ENCODE results near the gene STK17B. TPM values are rescaled to one million over a fixed set of nuclear protein-coding genes. Genes with fewer than 3 reads are reported as not detected.
"Not testable (repeated sequence)": the region's sequence is repeated elsewhere in the genome, so short reads cannot be mapped to it uniquely, and the experiment has no call there.

STK17B gene
- polyA plus RNA-seq, 1 donor from 2014 or later, result 71.9 TPM

GRCh38 chr2:196195758-196196157 lies 24.4 kb upstream of the STK17B start:
- no peaks in the 10 kb centered on the region for H3K27me3 Mint-ChIP-seq
- peaks cover 22 to 26% (median 23%) of the 10 kb centered on the region in 3 donors for H3K4me1 Mint-ChIP-seq
- peaks cover 0 to 2% (median 2%) of the 10 kb centered on the region in 3 donors for H3K9me3 Mint-ChIP-seq
- no peaks in the 10 kb centered on the region for H3K36me3 Mint-ChIP-seq
- no peak overlapping the region for H3K4me3 Mint-ChIP-seq
- H3K27ac Mint-ChIP-seq, result no peak overlapping the region

GRCh38 chr2:196195302-196195701 lies 23.9 kb upstream of the STK17B start:
- H3K9me3 Mint-ChIP-seq, result peaks cover 0 to 2% (median 2%) of the 10 kb centered on the region in 3 donors
- H3K4me3 Mint-ChIP-seq, result peak overlapping the region in 2 of 4 donors; percentile 49 to 58
- peak overlapping the region in 1 of 3 donors; percentile 5 for H3K27ac Mint-ChIP-seq
- H3K27me3 Mint-ChIP-seq, result no peaks in the 10 kb centered on the region
- peaks cover 19 to 26% (median 19%) of the 10 kb centered on the region in 3 donors for H3K4me1 Mint-ChIP-seq
- no peaks in the 10 kb centered on the region for H3K36me3 Mint-ChIP-seq

DNA sequence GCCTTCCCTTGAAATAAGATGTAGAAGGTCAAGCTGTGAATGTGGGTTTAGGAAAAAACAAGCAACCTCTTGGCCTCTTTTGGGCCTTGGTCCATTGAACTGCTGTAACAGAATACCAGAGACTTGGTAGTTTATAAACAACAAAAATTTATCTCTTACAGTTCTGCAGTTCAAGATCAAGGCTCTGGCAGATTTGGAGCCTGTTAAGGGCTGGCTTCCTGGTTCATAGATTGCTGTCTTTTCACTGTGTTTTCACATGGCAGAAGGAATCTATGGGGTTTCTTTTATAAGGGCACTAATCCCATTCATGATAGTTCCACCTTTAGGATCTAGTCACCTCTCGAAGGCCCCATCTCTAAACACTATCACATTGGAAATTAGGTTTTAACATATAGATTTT lies 20.2 kb upstream of the STK17B start:
- H3K27me3 Mint-ChIP-seq, result no peaks in the 10 kb centered on the region
- H3K4me3 Mint-ChIP-seq, result no peak overlapping the region
- no peak overlapping the region for H3K27ac Mint-ChIP-seq
- H3K36me3 Mint-ChIP-seq, result no peaks in the 10 kb centered on the region
- H3K9me3 Mint-ChIP-seq, result no peaks in the 10 kb centered on the region
- H3K4me1 Mint-ChIP-seq, result peaks cover 15 to 28% (median 18%) of the 10 kb centered on the region in 3 donors

- peaks cover 17 to 34% (median 26%) of the 10 kb centered on the region in 3 donors for H3K4me1 Mint-ChIP-seq
- H3K27ac Mint-ChIP-seq, result no peak overlapping the region
- no peak overlapping the region for H3K4me3 Mint-ChIP-seq
- no peaks in the 10 kb centered on the region for H3K36me3 Mint-ChIP-seq
- H3K27me3 Mint-ChIP-seq, result no peaks in the 10 kb centered on the region
- H3K9me3 Mint-ChIP-seq, result peaks cover 0 to 2% (median 0%) of the 10 kb centered on the region in 3 donors
These were observed 16.6 kb upstream of the STK17B start for GRCh38 chr2:196187898-196188458.

GRCh38 chr2:196187175-196187700 lies 15.9 kb upstream of the STK17B start:
- not testable (repeated sequence) for H3K36me3 Mint-ChIP-seq, H3K9me3 Mint-ChIP-seq, H3K27me3 Mint-ChIP-seq, H3K4me3 Mint-ChIP-seq
- H3K4me1 Mint-ChIP-seq, result peaks cover 24 to 41% (median 34%) of the 10 kb centered on the region in 3 donors
- peak overlapping the region in 2 of 3 donors; percentile 22 to 23 for H3K27ac Mint-ChIP-seq

GRCh38 chr2:196186266-196186980 lies 15.0 kb upstream of the STK17B start:
- Mint-ChIP-seq H3K27me3 (no peaks in the 10 kb centered on the region), H3K9me3 (peaks cover 0 to 2% (median 0%) of the 10 kb centered on the region in 3 donors), H3K36me3 (no peaks in the 10 kb centered on the region), H3K4me1 (peaks cover 31 to 50% (median 41%) of the 10 kb centered on the region in 3 donors), H3K27ac (no peak overlapping the region), H3K4me3 (no peak overlapping the region)

- H3K36me3 Mint-ChIP-seq, result no peaks in the 10 kb centered on the region
- H3K4me3 Mint-ChIP-seq, result no peak overlapping the region
- H3K4me1 Mint-ChIP-seq, result peaks cover 36 to 50% (median 48%) of the 10 kb centered on the region in 3 donors
These were observed 13.5 kb upstream of the STK17B start for GRCh38 chr2:196184921-196185320.

DNA sequence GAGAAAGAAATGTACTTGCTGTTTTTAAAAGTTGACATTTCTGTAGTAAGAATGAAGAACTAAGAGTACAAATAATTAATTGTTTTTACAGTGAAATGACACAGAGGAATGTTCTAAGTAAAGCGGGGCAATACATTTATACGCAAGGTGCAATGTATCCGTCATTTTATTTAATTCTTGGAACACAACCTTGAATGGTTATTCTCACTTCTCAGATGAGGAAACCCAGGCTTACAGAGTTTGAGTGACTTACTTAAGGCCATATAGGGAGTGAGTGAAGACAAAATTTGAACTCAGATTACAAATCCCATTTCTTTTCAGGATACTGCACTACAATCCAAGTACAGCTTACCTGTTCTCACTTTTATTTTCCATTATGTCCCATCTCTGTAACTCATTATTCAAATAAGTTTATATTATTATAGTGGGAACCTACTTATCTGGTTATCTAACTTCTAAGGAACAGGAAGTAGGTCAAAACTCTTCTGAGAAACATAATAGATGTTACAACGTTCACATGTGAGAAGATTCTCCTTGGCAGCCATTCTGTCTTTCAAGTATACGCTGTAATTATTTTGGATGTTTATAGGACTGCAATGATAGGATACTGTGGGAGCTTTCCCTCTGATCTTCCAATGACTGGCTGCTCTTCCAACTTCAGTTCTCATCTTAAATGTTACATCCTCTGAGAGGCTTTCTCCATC lies 12.3 kb upstream of the STK17B start:
- Mint-ChIP-seq H3K27ac (peak overlapping the region; percentile 78 to 96 (median 92)), H3K27me3 (no peaks in the 10 kb centered on the region), H3K4me3 (peak overlapping the region in 2 of 4 donors; percentile 57 to 91), H3K9me3 (peaks cover 0 to 2% (median 0%) of the 10 kb centered on the region in 3 donors), H3K36me3 (peaks cover 2% of the 10 kb centered on the region), H3K4me1 (peaks cover 45 to 57% (median 55%) of the 10 kb centered on the region in 3 donors)

More at GRCh38 chr2:196184921-196185320, 13.5 kb upstream of the STK17B start:
- Mint-ChIP-seq H3K9me3 (peaks cover 0 to 2% (median 0%) of the 10 kb centered on the region in 3 donors), H3K27ac (peak overlapping the region in 1 of 3 donors; percentile 9), H3K27me3 (no peaks in the 10 kb centered on the region)

- Mint-ChIP-seq H3K36me3 (peaks cover 2% of the 10 kb centered on the region), H3K27ac (peak overlapping the region; percentile 78 to 96 (median 92)), H3K4me3 (peak overlapping the region in 2 of 4 donors; percentile 57 to 91), H3K4me1 (peaks cover 48 to 59% (median 54%) of the 10 kb centered on the region in 3 donors), H3K9me3 (peaks cover 0 to 2% (median 0%) of the 10 kb centered on the region in 3 donors), H3K27me3 (no peaks in the 10 kb centered on the region)
These were observed 11.7 kb upstream of the STK17B start for GRCh38 chr2:196183172-196183473.

- H3K27me3 Mint-ChIP-seq, result no peaks in the 10 kb centered on the region
- peaks cover 51 to 60% (median 53%) of the 10 kb centered on the region in 3 donors for H3K4me1 Mint-ChIP-seq
- H3K36me3 Mint-ChIP-seq, result peaks cover 2% of the 10 kb centered on the region
- H3K4me3 Mint-ChIP-seq, result peak overlapping the region; percentile 4 to 91 (median 36)
- peak overlapping the region; percentile 78 to 96 (median 92) for H3K27ac Mint-ChIP-seq
- H3K9me3 Mint-ChIP-seq, result peaks cover 0 to 2% (median 0%) of the 10 kb centered on the region in 3 donors
These were observed 11.2 kb upstream of the STK17B start for GRCh38 chr2:196182439-196183171.

- Mint-ChIP-seq H3K9me3 (peaks cover 0 to 2% (median 0%) of the 10 kb centered on the region in 3 donors), H3K4me3 (peak overlapping the region in 1 of 4 donors; percentile 57), H3K4me1 (peaks cover 58 to 66% (median 61%) of the 10 kb centered on the region in 3 donors), H3K36me3 (peaks cover 2% of the 10 kb centered on the region), H3K27ac (peak overlapping the region in 2 of 3 donors; percentile 78 to 92), H3K27me3 (no peaks in the 10 kb centered on the region)
These were observed 10.1 kb upstream of the STK17B start for GRCh38 chr2:196181484-196181883.

DNA sequence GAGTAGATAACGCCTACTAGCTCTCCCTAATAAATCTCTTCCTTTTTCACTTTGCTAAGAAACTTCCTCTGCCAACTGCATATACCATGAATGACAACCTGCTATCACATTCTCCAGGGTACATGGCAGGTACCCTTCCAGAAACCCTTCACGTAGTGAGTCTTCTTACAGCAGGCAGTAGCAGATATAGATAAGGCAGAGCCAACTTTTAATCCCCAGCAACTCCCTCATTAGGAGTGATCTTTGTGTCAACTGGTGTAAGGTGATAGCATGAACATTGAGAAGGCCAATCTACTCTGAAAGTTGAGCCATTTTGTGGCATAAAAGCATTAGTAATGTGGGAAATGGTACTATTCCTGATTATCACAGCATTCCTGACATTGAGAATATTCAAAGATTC lies 5.7 kb upstream of the STK17B start:
- Mint-ChIP-seq H3K27me3 (no peaks in the 10 kb centered on the region), H3K4me1 (peaks cover 57 to 71% (median 69%) of the 10 kb centered on the region in 3 donors), H3K27ac (peak overlapping the region; percentile 82 to 99 (median 96)), H3K36me3 (peaks cover 2% of the 10 kb centered on the region), H3K9me3 (no peaks in the 10 kb centered on the region), H3K4me3 (peak overlapping the region; percentile 64 to 80 (median 70))

- Mint-ChIP-seq H3K27me3 (no peaks in the 10 kb centered on the region), H3K27ac (peak overlapping the region; percentile 82 to 99 (median 96)), H3K4me3 (peak overlapping the region; percentile 64 to 80 (median 70)), H3K4me1 (peaks cover 50 to 64% (median 64%) of the 10 kb centered on the region in 3 donors), H3K9me3 (no peaks in the 10 kb centered on the region), H3K36me3 (peaks cover 2% of the 10 kb centered on the region)
These were observed 4.9 kb upstream of the STK17B start for GRCh38 chr2:196176142-196176738.

DNA sequence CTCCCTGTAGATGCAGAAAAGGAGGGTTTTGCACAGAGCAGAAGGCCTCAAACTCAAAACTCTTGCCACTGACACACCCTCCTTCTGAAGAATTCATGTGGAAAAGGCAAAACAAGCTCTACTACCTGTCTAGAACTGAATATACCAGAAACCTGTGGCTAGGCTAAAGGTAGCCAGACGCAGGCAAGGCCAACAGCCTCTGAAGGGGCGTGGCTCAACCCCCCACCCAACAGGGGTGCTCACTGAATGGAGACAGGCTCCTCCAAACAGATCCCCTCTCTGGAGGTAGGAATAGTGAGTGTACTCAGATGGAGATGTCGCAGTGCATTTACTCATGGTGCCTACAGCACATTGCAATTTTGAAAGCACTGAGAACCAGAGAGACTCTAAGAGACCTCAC lies 3.0 kb upstream of the STK17B start:
- Mint-ChIP-seq H3K4me3 (peak overlapping the region; percentile 61 to 99 (median 91)), H3K4me1 (peaks cover 48 to 56% (median 55%) of the 10 kb centered on the region in 3 donors), H3K27me3 (no peaks in the 10 kb centered on the region), H3K27ac (peak overlapping the region; percentile 88 to 97 (median 88)), H3K36me3 (peaks cover 8% of the 10 kb centered on the region), H3K9me3 (no peaks in the 10 kb centered on the region)

Measured in IgD-negative memory B cell (primary cell).